Esophagus squamous epithelium (tissue), 4 donors: Measurements from ENCODE around the gene ANKAR.
"Not testable (repeated sequence)": the region's sequence is repeated elsewhere in the genome, so short reads cannot be mapped to it uniquely, and the experiment has no call there.

Source experiments
- POLR2A ChIP-seq, 4 donors: fragments of 450-650 bp; IDR thresholded peaks; one replicate each; pipeline ENCODE4 v1.6.1; 2017; ENCODE audit warnings: antibody characterized with exemption in 4 of 4, mild to moderate bottlenecking in 4 of 4, moderate library complexity in 3 of 4
- TF ChIP-seq, protein P1 (sequence below), 6 experiments: fragments of 450-650 bp in 4 of 6; fragments of 200-600 bp in 2 of 6; sonication (generic) in 2 of 6; IDR thresholded peaks; one replicate each; pipeline ENCODE4 v1.5.1; 2016 to 2019; ENCODE audit warnings: antibody characterized with exemption in 6 of 6, mild to moderate bottlenecking in 4 of 6, moderate library complexity in 4 of 6

DNA sequence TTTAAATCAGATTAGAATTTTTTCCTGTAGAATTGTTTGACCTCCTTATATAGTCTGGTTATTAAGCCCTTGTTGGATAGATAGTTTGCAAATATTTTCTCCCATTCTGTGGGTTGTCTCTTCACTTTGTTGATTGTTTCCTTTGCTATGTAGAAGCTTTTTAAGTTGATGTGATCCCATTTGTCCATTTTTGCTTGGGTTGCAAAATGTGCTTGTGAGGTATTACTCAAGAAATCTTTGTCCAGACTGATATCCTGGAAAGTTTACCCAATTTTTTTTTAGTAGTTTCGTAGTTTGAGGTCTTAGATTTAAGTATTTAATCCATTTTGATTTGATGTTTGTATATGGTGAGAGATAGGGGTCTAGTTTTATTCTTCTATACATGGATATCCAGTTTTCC, 13.3 kb downstream of the ANKAR start:
- TF ChIP-seq POLR2A (IDR thresholded peaks at IDR 0.05): not testable (repeated sequence)
- TF ChIP-seq, protein P1, sequence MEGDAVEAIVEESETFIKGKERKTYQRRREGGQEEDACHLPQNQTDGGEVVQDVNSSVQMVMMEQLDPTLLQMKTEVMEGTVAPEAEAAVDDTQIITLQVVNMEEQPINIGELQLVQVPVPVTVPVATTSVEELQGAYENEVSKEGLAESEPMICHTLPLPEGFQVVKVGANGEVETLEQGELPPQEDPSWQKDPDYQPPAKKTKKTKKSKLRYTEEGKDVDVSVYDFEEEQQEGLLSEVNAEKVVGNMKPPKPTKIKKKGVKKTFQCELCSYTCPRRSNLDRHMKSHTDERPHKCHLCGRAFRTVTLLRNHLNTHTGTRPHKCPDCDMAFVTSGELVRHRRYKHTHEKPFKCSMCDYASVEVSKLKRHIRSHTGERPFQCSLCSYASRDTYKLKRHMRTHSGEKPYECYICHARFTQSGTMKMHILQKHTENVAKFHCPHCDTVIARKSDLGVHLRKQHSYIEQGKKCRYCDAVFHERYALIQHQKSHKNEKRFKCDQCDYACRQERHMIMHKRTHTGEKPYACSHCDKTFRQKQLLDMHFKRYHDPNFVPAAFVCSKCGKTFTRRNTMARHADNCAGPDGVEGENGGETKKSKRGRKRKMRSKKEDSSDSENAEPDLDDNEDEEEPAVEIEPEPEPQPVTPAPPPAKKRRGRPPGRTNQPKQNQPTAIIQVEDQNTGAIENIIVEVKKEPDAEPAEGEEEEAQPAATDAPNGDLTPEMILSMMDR (IDR thresholded peaks at IDR 0.05): not testable (repeated sequence)
